GM15510 (cell line): ENCODE data around the gene AMOTL1.

ENCODE experiments used
- POLR2A ChIP-seq: IDR thresholded peaks from 3 replicates; pipeline ENCODE4 v1.6.1; 2011; ENCODE audit warnings: borderline replicate concordance; ENCODE audit not compliant: insufficient read length; ENCODE audit errors: extremely low read depth

AMOTL1 gene

DNA sequence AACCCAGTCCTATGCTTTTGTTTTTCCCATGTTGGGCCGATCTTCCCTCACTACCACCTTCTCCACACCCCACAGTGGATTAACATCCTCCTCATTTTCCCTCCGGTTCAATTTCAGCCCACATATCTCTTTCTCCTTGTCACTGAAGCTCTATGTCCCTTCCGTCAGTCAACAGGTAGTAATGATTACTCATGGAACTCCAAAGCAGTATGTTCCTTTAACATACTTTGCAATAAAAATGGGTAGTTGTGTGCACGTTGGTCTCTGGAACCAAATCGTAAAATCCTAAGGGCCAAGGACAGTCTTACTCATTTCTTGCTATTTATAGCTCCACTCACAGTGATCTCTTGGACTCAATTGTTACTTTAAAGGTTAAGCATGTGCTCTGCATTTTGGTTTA lies 20.2 kb downstream of the AMOTL1 start:
- no peak for TF ChIP-seq POLR2A

DNA sequence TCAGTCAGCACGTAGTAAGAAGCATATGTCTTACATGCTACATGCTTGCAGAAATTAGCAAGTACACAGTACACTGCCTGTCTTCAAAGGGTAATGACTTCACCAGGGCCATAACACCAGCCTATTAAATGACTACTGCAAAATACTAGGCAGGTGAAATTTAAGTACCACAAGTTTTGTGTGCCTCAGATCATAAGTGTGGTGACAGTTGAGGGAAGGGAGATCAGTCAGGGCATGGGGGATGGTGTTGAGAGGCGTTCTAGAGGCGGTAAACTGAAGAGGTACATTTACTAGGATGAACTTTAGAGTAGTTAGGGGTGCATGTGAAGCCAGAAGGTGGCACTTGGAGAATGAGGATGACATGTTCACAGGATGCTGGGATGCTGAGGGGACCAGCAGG lies 22.0 kb downstream of the AMOTL1 start:
- no peak for TF ChIP-seq POLR2A

DNA sequence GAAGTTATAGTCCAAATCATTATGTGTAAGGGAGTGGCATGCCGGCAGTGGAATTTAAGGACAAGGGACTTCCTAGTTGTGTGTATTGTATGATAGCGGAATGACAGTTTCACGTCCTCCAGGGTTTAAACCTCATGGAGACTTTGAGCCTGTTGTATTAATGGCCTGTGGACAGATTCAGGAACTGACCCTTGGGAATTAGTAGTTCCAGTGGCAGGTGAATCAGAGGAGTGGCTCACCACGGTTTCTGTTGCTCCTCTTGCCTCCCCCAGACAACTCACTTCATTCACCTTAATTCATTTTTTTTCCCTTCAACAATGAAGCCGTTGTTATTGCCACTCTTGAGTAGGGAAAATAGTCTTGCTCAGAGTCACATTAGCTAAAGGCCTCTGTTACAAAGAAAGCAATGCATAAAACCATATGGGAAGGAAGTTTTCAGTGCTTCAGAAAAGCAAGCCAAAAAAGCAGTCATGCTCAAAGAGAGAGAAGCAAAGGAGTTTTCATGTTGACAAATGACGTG lies 22.6 kb downstream of the AMOTL1 start:
- TF ChIP-seq POLR2A, result no peak

DNA sequence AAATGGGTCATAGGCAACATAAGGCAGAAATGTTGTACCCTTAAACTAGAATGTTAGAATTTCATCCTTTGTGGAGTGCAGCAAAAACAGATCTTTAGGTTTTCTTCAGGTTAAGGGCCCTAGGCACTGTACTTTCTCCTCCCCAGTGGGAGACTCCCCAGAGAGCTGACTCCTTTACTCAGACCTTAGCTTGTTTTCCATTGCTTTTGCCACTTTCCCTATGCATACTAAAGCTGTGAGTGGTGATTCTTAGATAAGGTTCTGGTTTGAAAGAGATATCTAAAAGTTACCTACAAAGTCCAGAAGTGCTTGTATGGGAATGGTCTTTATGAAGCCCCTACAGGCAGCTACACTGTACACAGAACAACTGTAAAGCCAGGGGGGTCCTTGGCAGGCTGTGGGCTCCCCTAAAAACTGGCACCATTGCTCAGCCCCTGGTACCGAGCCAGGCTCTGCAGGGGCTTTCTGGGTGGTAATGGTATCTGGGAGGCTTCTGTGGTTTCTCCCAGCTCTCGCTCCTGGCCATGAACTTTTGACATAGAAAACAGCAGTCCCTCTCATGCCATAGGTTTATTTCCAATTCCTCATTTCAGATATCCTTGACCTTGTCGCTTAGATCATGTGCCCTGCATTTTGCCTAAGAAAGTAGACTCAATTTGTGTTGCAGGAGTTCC lies 23.2 kb downstream of the AMOTL1 start:
- TF ChIP-seq POLR2A, result no peak

DNA sequence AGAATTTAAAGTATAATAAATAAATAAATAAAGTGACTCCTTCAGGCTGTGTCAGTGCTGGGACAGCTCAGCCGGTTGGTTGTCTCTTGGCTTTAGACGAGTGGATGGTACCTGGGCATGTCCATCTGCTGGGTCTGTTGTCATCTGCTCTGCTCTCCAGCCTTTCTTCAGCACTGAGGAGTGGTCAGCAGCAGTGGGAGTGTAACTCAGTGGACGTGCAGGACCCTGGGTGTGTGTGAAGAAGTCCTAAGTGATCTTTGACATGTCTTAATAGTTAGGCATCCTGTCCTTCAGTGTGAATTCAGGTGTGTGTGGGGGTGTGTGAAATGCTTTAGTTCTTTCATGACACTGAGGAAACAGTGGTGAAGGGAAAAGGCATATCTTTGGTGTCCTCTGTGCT lies 24.3 kb downstream of the AMOTL1 start:
- TF ChIP-seq POLR2A, result no peak

DNA sequence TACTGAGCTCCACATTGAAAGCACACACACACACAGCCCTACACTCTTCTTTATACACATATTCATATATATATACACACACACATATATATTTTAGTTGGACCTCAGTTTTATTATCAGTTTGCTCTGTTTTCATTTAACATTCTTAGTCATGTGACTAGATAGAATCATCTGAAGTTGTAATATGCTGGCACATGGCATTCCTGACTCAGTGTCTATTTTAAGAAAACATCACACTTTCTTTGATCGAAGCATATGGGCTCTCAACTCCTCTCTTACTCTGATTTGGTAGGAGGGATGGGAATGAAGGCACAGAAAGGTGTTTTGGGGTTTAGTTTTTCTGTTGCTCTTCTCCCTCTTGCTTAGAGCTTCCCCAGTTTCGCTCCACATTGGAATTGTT lies 24.8 kb downstream of the AMOTL1 start:
- no peak for TF ChIP-seq POLR2A

DNA sequence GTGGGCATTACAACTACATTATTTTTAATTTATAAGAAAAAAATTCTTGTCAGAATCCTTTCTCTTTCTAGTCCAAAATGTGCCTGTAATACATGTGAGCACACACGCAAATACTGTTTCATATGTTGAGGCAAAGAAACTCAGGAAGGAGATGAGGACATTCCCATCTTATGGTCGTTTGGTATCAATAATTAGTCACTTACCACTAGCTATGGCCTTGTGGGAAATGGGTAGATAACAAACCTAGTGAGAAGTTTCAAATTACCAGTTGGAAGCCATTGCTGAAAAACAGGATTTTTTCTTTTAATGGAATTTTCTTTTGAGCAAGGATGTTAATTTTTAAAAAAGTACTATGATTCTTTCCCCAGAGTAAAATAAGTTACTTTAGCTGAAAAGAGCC lies 25.7 kb downstream of the AMOTL1 start:
- no peak for TF ChIP-seq POLR2A

DNA sequence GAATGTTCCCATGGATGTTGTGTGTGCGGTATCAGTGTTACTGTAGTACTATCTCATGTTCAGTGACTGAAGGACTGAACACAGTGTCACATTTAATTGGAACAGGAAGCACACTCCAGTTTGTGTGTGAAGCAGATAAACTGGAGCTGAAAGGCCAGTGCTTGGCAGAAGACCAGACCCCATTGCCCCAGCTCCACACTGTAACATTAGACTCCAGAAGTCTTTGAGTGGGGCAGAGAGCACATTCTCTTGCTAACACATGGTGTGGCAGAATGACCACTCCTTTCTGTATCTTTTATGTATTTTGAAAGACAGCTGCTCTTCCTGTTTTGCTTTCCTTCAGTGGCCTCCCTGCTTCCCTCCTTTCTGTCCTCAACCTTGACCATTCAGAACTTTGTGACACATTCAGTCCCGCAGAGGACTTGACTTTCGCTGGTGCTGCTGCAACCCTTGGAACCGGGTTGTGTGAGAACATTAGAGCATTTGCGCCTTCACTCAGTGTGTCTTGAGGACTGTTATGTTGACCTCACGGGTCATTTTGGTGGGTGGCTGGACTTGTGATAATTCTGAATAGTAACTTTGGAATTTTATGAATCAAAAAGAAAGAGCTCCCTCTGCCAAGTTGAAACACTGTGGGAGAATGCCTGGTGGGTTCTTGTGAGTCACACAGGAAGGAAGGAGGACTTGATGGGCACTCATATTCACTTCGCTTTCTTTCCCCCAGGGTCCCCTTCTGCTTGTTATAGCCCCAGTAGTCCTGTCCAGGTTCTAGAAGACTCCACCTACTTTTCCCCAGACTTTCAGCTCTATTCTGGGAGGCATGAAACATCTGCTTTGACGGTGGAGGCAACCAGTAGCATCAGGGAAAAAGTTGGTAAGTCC lies 26.4 kb downstream of the AMOTL1 start:
- TF ChIP-seq POLR2A, result no peak

DNA sequence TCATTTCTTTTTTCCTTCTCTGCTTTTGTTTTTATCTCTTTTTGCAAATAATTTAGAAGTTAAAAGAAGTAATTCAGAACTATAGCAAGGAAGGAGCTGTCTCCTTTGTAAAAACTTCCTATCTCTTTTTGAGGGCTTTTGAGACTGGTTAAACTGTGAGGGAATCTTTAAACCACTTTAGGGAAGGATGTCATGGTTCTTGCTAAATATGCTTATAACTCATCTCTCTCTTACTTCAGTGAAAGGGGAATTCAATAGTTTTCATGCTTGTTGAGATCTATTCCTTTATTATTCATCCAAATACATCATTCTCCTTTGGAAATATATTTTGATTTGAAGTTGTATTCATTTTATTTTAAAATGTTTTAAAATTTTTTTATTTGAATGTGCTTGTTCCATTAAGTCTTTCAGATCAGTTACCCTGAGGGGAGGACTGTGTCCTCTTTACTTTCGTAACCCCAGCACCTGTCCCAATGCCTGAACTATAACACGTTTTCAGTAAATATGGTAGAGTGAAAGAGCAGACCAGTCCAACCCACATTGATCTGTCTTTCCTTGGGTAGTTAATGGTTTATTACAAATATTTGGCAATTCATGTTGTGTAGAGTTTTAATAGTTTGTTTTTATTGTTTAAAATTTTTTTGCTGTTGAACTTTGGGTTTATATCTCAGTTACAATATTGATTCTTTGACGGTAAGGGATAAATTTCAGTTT lies 27.5 kb downstream of the AMOTL1 start:
- no peak for TF ChIP-seq POLR2A

DNA sequence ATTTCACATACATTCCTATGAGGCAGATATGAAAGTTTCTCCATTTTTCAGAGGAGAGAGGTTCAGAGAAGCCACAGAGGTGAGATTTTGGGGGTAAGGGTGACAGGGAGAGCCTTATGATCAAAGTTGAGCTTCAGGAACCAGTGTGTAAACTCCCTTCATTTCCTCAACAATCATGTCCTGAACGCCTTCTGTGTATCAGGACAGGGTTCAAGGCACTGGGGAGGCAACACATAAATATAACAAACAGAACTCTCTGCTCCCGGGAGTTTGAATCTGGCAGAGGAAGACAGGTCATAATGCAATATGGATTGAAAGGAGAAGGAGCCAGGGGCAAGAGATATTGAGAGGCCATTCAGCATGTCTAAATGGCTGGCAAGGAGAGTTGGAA lies 28.0 kb downstream of the AMOTL1 start:
- TF ChIP-seq POLR2A, result no peak

DNA sequence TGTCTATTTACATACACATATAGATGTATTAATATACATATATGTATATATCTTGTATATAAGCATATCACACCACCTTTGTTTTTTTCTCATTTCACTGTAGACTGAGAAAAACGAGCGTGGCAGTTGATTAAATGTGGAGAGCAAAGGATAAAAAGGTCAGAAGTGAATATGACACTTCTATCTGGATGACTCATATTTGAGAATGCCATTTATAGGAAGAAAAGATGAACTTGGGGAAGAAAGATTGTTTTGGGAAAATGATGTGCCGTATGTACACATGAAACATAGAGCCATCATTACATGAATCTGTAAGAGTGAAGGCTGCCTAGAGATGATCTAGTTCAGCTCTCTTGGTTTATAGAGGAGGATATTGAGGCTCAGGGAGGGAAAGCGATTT lies 28.7 kb downstream of the AMOTL1 start:
- TF ChIP-seq POLR2A, result no peak

DNA sequence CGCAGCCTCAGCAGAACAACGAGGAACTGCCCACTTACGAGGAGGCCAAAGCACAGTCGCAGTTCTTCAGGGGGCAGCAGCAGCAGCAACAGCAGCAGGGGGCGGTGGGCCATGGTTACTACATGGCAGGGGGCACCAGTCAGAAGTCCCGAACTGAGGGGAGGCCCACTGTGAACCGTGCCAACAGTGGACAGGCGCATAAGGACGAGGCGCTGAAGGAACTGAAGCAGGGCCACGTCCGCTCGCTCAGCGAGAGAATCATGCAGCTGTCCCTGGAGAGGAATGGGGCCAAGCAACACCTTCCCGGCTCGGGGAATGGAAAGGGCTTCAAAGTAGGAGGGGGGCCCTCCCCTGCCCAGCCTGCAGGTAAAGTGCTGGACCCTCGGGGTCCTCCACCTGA lies 31.6 kb downstream of the AMOTL1 start:
- no peak for TF ChIP-seq POLR2A

DNA sequence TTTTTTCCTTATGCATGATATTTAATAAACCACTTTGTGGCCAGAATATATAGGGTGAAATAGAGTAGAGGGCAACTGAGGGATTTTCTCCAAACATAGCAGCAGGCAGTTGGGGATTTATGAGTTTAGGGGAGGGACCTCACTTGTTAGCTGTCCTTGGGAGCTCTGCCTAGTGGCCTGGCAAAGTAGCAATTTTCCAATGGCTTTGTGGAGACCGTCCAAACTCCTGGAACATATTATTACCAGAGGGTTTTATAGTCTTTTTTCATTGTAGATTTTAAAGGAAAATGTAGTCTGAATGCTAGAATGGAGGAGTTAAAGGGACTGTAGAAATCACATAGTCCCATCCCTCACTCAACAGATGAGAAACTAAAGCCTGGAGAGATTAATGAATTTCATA lies 32.3 kb downstream of the AMOTL1 start:
- TF ChIP-seq POLR2A, result no peak

DNA sequence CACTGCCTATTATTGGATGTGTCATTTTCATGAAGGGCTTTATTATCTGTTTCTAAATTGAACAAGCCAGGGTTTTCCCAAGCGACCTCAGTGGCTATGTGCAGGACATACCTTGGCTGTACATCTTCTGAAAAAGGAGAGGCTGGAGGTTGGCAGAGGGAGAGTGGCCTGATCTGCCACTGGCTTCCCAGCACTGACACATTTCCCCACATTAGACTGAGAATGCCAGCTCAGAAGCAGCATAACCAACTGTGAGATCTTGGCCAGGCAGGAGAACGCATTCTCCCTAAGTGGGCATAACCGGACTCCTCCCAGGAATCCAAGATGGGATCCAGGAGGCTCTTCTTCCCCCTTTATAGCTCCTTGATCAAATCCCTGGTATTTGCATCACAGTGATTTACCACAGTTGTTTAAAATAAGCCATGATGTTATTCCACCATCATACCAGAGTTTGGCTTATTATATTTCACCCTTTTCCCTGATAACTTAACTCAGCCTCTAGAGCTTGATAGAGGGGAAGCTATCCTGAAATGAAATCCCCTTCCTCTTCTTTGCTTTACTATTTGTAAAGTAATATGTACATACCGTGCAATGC lies 33.8 kb downstream of the AMOTL1 start:
- TF ChIP-seq POLR2A, result no peak

DNA sequence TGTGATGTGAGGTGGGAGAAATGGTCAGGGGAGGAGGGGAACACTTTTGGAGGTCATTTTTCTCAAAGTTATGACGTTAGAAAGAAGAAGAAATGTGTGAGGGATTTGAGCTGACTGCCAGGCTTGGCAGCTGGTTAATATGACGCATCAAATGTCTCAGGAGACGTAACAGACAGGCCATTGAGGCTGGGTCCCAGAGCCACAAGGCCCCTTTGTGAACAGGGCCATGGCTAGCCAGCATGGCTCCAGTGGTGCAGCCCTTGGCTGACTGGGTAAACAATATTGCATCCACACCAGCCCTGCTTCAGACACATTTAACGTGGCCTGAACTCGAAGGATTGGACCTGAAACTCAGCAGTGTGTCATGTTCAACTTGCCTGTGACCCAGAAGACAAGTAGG lies 34.3 kb downstream of the AMOTL1 start:
- no peak for TF ChIP-seq POLR2A
